ENCODE results near the gene COBL.

The COBL gene

GRCh38 chr7:51038573-51038972 is 278.0 kb downstream of the COBL start:
- no peak for DNase-seq

DNA sequence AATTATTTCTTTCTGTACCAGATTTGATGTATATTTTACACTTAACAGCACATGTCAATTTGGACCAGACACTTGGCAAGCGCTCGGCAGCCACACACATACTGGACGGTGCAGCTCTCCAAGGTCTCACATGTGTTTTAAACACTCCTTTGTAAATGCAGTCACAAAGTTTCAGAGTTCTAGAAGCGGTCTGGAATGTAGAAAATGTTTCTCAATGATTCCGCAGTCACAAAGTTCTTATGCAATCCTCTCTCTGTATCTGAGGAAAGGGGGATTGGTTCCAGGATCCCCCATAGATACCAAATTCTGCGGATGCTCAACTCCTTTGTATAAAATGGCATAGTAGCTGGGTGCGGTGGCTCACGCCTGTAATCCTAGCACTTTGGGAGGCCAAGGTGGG is 280.9 kb downstream of the COBL start:
- no peak for DNase-seq

GRCh38 chr7:51034521-51035264 is 281.9 kb downstream of the COBL start:
- DNase-seq = no peak

GRCh38 chr7:51033727-51034520 is 282.7 kb downstream of the COBL start:
- DNase-seq = no peak

GRCh38 chr7:51031791-51032515 is 284.7 kb downstream of the COBL start:
- DNase-seq = no peak

DNA sequence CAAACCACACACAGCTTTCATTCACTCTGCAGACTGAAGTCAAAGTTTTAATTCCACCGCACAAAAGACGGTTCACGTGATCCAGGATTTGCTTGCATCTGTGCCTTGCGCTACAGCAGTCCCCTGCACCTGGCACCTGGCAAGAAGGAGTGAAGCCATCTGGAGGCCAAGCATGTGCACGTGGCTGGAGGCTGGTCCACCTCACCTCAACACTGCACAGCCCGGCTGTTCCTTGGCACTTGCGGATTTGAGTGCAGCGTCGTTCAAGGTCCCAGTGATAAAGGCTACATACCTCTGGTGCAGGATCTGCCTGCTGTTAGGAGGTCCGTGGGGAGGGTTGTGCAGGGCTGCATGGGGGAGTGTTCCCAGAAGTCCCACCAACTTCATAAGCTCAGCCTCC is 285.4 kb downstream of the COBL start:
- DNase-seq = no peak

DNA sequence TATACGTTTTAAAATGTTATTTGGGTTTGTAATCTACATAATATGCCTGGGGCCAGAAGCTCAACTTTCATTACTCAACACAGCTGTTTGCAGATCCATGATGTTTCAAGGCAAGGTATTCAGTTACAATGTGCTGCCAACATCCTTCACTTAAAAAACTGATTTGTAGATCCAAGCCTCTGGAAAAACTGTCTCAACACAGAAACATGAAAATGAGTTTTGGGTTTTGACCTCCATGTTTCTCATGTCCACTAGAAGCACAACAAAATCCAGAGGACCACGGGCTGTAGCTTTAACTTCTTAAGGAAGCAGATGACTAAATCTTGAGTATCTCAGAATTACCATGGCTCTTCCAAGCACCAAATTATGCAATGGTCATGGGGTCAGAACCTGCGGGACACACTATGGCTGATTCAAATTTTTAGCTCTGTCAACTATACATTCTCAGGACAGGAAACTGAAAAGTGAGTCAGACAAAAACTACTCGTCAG is 286.9 kb downstream of the COBL start:
- no peak for DNase-seq

- no peak for DNase-seq
Observed at GRCh38 chr7:51029131-51029530, 287.5 kb downstream of the COBL start.

DNA sequence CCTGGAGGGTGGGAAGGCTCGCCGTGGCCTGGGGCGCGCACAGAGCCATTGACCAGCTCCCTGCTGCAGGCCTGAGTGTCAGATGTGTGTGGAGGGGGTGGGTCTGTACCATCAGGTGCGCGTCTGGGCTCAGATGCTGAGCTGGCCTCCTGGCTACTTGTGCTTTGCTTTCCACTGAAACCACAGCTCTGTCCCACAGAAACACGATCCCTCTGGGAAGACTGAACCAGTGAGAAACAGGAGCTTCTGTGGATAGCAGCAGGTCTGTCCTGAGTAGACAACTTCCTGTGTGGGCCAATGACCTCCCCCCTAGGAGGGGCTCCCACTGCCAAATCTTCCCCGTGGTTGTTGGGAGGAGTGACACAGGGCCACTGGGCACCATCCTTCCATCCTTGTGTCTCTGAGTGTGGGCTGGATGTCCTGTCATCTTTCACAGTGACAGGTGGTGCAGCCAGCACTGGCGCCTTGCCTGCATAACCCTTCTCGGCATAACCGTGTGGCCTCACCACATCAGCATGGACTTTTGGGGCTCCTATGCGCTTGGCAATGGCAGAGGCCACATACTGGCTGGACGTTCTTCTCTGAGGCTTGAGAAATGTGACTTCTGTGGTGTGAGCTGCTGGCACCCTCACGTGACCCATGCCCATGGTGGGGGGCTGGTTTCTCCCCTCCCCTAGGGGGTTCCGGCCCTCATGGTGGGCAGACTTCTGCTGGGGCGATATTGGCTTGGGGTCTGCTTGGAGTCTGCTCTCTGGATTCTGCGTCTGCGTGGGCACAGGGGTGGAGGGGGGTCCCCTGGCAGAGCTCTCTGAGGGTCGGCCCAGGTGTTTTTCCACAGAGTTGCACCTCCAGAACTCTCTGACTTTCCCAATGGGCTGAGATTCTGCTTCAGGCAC is 288.4 kb downstream of the COBL start:
- DNase-seq = no peak

DNA sequence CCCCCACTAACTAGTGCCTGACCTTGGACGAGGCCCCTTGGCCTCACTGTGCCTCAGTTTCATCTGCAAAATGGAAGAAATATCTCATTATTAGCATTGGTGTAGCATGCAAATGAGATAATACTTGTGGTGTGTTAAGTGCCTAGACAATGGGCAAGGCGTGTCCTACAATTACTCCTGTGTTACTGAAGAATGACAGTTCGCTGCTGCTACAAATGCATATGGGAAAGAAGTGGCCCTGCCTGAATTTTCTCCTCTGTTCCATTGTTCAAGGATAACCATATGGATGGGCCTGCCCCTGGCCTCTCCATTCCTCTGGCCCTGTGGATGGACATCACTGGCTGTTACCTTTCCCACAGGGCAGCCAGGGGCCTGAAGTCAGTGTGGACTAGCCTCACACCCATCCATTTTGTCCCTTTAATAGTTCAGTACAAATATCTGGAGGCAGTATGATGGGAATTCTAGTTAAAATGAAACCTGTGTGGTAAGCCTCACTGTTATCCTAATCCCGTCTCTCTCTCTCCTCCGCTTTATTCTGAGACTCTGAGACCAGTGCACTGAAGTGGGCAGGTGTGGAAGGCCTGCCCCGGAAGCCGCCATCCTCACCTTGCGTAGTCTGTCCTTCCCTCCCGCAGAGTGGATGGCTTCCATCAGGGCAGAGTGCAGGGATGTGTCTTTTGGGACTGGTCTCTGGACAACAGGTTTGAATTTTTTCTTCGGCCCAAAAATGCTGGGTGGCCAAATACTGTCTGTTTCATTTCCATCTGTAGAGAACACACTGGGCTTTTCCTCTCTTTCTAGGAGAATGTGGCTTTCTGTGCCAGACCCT is 289.3 kb downstream of the COBL start:
- DNase-seq = no peak

DNA sequence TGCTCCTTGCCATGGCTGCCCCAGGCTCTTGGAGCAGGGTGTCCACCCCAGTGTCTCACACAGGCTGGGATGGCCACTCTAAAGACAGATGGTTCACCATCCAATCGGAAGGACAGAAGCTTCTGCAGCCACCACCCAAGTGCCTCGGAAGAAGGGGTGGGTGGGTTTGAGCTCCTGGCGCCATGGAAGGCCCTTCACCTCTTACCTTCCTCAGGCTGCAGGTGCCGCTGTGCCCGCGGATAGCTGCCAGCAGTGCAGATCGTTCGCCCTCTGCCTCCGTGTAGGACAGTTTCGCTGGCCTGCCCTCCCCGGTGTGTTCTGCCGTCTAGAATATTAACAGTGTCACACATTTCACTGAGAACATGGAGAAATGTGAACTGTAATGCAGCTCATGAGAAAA is 290.3 kb downstream of the COBL start:
- DNase-seq = no peak

GRCh38 chr7:51025668-51026067 is 290.9 kb downstream of the COBL start:
- DNase-seq = no peak

- no peak for DNase-seq
Observed at GRCh38 chr7:51024867-51025266, 291.7 kb downstream of the COBL start.

GRCh38 chr7:51023547-51023946 is 293.1 kb downstream of the COBL start:
- DNase-seq = no peak

- DNase-seq = no peak
Observed at GRCh38 chr7:51022821-51023220, 293.8 kb downstream of the COBL start.

- no peak for DNase-seq
Observed at GRCh38 chr7:51021906-51022570, 294.6 kb downstream of the COBL start.

DNA sequence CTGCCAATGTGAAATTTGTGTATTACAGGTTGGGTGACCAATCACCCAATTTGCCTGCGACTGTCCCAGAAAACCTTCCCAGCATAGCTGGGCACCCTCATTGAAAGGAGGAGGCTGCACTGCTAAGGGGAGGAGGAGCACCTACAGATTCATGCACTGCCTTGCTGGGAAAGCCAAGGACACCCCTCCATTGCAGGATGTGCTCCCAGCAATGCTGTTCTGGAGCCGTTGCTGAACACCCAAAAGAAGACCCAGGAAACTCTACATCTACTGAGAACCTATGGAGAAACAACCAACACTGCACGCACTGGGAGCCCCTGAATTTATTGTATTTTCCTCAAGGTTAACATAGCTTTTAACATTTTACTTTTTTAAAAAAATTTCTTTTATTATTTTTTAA is 295.7 kb downstream of the COBL start:
- DNase-seq = no peak

DNA sequence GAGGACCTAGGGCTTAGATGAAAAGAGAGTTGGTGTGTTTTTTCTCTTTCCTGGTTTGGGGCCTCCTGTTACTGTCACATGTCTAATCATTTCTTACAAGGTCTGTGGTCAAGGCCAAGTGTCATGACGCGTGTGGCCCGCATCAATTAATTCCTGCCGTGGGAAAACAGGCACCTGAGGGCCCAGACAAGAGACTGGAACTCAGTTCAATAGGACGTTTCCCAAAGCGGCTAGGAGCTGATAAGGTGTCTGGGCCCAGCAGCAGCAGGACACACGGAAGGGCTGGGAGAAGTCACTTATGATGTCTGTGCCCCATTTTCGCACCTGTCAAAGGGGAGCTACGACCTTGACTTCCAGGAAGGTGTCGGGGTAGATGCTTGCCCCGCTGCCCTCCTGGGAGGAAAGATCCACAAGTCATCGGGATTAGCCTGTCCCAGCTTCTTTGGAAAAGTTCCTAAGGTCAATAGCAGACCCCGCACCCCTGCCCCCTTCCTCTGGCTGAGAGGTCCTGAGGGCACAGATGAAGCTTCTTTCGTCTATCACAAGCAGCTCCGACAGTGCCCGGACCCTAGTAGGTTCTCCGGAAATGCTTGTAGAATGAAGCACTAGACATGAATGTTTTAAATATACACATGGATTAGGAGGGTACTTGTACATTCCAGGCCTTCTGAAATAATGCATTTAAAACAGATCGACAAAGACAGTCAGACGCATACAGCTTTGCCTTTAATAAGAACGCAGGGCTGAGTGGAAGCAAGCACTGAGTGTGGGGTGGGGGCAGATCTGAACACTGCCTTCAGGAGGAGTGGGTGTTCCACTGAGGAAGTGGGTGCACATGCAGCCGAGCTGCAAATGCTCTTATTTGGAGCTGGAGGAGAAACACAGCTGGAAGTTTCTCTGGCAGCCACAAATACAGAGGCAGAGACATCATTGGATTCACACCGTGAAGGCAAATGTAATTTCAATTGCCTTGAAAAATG is 296.4 kb downstream of the COBL start:
- DNase-seq = no peak

DNA sequence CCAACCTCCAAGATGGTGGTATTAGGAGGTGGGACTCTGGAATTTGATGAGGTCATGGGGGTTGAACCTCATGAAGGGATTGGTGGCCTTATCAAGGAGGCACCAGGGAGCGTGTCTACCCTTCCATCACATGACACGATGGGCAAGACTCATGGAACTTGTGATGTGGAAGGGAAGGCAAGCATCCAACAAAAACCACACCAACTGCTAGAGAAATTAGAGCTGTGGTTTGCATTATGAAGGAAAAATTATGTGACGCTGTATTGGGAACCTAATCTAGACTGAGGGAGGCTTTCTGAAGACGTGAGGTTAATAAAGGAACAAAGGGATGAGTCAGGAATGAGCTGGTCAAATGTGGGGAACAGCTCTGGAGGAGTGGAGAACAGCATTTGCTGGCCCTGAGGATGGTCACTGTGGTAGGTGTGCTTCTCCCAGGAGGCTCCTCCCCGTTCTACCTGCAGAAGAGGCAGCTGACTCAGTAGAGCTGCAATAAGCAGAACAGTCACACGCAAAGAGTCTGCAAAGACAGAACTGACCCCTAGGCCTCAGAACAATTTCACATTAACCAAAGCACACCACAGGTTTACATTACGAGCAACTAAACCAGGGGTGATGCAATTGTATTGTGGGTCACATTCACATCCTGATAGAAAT is 297.3 kb downstream of the COBL start:
- DNase-seq = no peak

All from inflammatory macrophage treated with lipopolysaccharide for 1 hour (primary cell).